T-helper 1 cell treated with Interleukin-12 subunit alpha and Interleukin-12 subunit beta and Interleukin-4 antibody, amounts not matched to agents 30 μg/mL and 1 μg/mL, for 36 hours (primary cell): ENCODE measurements around the gene LHFPL4.
"Not testable (repeated sequence)": the region's sequence is repeated elsewhere in the genome, so short reads cannot be mapped to it uniquely, and the experiment has no call there.

Source experiments
- H3K27ac Mint-ChIP-seq: one replicate; pipeline ENCODE4 v1.8.0; 2021; ENCODE audit warnings: mild to moderate bottlenecking, mixed read lengths
- H3K27me3 Mint-ChIP-seq: one replicate; pipeline ENCODE4 v1.8.0; 2021; ENCODE audit warnings: low read depth, mixed read lengths
- H3K36me3 Mint-ChIP-seq: one replicate; pipeline ENCODE4 v1.8.0; 2021; ENCODE audit warnings: low read depth, mixed read lengths
- H3K4me1 Mint-ChIP-seq: one replicate; pipeline ENCODE4 v1.8.0; 2021; ENCODE audit warnings: low read depth, mixed read lengths
- H3K4me3 Mint-ChIP-seq: one replicate; pipeline ENCODE4 v1.8.0; 2021; ENCODE audit warnings: mild to moderate bottlenecking, moderate library complexity, mixed read lengths
- H3K9me3 Mint-ChIP-seq: one replicate; pipeline ENCODE4 v1.8.0; 2021; ENCODE audit warnings: mixed read lengths

LHFPL4 gene

DNA sequence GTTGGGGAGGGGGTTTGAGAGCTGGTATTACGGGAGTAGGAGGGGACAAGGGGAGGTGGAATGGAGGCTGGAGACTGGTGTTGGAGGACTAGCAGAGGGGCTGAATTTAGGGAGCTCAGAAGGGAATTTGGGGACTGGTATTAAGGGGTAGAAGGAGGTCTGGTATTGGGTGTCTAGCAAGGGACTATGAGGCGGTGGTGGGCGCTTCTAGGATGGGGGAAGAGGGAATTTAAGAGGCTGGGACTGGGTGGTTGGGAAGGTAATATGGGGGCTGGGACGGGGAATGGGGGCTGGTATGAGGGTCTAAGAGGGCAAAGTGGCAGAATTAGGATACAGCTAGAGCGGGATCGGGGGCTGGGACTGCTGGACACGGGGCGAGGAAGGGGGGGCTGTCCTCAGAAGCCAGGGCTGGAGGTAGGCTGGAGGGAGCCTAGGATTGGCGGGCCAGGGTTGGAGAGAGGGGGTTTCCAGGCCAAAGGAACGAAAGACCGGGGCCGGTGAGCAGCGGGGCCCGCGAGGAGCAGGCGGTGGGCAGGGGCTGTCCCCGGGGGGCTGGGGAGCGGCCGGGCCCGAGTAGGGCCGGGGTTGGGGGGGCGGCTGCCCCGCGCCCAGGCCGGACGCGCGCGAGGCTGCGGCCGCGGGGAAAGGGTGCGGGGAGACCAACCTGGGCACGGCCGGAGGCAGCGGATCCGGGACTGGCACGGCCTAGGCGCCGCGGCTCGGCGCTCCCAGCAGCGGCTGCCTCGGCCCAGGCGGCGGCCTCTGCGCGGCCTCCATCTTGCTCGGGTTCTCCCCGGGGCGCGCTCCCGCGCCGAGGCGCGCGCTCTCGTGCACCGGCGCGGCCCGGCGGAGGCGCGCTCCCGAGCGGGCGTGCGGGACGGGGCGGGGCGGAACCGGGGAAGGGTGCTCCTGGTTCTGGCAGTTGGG lies at the start of gene LHFPL4:
TSS of gene LHFPL4 (minus strand) at position 802 of the 927 bp plus-strand sequence. CDS start 1,143 bp downstream, outside the sequence.
- Mint-ChIP-seq H3K36me3 (peaks cover 2% of the 10 kb centered on the region), H3K4me3 (no peak within 1 kb of the TSS), H3K27me3 (peaks cover 39% of the 10 kb centered on the region), H3K27ac (no peak within 1 kb of the TSS), H3K4me1 (peaks cover 4% of the 10 kb centered on the region), H3K9me3 (no peaks in the 10 kb centered on the region)

DNA sequence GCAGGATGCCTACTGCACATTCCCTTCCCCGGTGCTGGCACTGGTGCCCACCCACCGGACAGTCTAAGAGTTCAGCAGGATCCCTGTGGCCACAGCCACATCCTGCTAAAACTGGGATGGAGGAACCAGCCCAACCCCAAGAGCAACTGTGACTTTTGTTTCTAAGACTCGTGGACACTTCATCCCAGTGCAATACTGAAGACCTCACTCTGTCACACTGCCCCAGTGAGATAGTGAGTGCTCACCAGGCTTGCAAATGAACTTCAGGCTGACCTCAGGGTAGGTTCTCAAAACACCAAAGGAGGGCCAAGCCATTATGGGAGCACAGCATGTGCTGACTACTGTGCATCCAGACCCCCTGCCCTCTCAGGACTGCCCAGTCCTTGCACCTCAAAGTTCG lies 49.0 kb upstream of the LHFPL4 start:
- peaks cover 24% of the 10 kb centered on the region for H3K27me3 Mint-ChIP-seq
- H3K36me3 Mint-ChIP-seq = no peaks in the 10 kb centered on the region
- H3K4me3 Mint-ChIP-seq = no peak overlapping the region
- peaks cover 12% of the 10 kb centered on the region for H3K9me3 Mint-ChIP-seq
- no peak overlapping the region for H3K27ac Mint-ChIP-seq
- peaks cover 2% of the 10 kb centered on the region for H3K4me1 Mint-ChIP-seq

DNA sequence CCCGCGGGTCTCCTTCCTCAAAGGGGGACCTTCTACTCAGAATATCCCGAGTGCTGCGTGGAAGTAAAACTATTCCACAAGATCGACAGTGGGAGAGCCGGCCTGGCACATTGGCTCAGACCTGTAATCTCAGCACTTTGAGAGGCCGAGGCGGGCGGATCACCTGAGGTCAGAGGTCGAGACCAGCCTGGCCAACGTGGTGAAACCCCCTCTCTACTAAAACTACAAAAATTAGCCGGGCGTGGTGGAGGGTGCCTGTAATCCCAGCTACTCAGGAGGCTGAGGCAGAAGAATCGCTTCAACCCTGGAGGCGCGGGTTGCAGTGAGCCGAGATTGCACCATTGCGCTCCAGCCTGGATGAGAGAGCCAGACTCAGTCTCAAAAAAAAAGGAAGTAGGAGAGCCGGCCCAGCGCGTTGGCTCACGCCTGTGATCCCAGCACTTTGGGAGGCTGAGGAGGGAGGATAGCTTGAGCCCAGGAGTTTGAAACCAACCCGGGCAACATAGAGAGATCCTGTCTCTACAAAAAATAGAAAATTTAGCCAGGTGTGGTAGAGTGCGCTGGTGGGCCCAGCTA lies 47.5 kb upstream of the LHFPL4 start:
- H3K4me1 Mint-ChIP-seq, H3K27ac Mint-ChIP-seq, H3K4me3 Mint-ChIP-seq, H3K36me3 Mint-ChIP-seq, H3K9me3 Mint-ChIP-seq: not testable (repeated sequence)
- peaks cover 24% of the 10 kb centered on the region for H3K27me3 Mint-ChIP-seq

DNA sequence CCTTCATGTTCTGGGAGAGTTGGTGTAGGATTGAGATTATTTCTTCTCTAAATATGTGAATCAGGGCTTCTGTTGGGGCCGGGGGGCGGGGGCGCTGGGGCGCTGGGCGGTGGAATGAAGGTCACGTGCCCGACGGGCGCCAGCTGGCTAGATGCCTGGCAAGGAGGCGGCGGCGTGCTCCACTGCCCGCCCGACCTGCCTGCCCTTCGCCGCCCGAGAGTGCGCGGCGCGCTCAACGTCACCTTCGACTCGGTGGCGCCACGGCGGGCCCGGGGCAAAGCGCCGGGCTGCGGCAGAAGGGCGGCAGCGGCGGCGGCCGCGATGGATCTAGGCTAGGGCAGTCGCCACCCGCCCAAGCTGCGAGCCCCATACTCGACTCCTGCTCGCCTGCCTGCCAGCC lies 47.0 kb upstream of the LHFPL4 start:
- Mint-ChIP-seq H3K36me3 (no peaks in the 10 kb centered on the region), H3K4me3 (no peak overlapping the region), H3K27ac (no peak overlapping the region), H3K27me3 (peaks cover 24% of the 10 kb centered on the region), H3K4me1 (peaks cover 2% of the 10 kb centered on the region), H3K9me3 (peaks cover 7% of the 10 kb centered on the region)

DNA sequence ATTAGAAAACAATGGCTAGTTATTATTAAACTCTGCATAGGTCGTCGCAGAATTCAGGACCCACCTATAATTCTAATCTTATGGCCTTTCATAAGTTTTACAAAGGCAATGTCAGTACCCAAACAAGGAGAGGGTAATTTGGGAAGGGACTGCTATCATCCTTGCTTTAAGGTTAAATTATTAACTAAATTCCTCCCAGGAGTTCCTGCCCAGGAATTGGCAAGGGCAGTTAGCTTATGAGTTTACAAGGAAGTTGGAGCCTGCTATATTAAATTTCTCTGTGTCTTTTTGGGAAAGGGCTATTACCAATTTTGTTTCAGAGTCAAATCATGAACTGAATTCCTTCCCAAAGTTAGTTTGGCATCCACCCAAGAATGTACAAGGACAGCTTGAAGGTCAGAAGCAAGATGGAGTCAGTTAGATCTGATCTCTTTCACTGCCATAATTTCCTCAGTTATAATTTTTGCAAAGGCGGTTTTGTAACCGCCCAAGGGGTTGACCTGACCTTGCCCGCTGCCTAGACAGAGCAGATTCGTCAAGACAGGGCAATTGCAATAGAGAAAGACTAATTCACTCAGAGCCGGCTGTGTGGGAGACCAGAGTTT lies 45.3 kb upstream of the LHFPL4 start:
- Mint-ChIP-seq H3K36me3 (no peaks in the 10 kb centered on the region), H3K9me3 (no peaks in the 10 kb centered on the region), H3K4me3 (no peak overlapping the region), H3K27ac (no peak overlapping the region), H3K27me3 (peaks cover 20% of the 10 kb centered on the region), H3K4me1 (peaks cover 2% of the 10 kb centered on the region)

DNA sequence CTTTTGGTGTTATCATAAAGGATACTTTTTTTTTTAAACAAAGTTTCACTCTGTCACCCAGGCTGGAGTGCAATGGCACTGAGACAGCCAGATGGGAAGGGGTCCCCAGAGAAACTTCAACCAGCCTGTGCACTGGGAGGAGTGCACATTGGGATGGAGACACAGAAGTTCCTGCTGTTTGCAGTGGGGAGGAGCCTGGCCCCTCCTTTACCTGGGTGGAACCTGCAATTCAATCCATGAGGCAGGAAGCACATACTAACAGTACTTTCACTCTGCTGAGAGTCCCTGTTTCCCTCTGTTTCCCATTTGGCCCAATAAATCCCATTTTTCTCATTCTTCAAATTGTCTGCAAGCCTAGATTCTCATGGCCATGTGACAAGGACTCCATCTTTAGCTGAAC lies 42.3 kb upstream of the LHFPL4 start:
- H3K4me1 Mint-ChIP-seq = peaks cover 2% of the 10 kb centered on the region
- H3K36me3 Mint-ChIP-seq = no peaks in the 10 kb centered on the region
- H3K27me3 Mint-ChIP-seq = peaks cover 17% of the 10 kb centered on the region
- H3K27ac Mint-ChIP-seq = no peak overlapping the region
- no peaks in the 10 kb centered on the region for H3K9me3 Mint-ChIP-seq
- H3K4me3 Mint-ChIP-seq = no peak overlapping the region

DNA sequence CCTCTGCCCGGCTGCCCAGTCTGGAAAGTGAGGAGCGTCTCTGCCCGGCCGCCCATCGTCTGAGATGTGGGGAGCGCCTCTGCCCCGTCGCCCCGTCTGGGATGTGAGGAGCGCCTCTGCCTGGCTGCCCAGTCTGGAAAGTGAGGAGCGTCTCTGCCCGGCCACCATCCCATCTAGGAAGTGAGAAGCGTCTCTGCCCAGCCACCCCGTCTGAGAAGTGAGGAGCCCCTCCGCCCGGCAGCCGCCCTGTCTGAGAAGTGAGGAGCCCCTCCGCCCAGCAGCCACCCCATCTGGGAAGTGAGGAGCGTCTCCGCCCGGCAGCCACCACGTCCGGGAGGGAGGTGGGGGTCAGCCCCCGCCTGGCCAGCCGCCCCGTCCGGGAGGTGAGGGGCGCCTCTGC lies 38.2 kb upstream of the LHFPL4 start:
- not testable (repeated sequence) for H3K9me3 Mint-ChIP-seq, H3K4me1 Mint-ChIP-seq, H3K27ac Mint-ChIP-seq, H3K27me3 Mint-ChIP-seq, H3K4me3 Mint-ChIP-seq, H3K36me3 Mint-ChIP-seq

DNA sequence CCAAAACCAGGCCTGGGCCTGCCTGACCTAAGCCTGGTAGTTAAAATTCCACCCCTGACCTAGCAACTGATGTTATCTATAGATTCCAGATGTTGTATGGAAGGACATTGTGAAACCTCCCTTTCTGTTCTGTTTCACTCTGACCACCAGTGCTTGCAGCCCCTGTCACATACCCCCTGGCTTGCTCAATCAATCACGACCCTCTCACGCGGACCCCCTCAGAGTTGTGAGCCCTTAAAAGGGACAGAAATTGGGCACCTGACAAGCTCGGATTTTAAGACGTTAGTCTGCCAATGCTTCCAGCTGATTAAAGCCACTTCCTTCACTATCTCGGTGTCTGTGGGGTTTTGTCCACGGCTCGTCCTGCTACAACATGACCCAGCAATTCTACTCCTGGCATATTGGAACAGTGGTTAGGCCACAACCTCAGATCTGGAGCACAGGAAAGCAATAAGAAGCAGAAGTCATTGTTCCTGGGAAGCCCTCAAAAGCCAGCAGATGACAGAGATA lies 36.7 kb upstream of the LHFPL4 start:
- H3K9me3 Mint-ChIP-seq = no peaks in the 10 kb centered on the region
- H3K4me1 Mint-ChIP-seq = no peaks in the 10 kb centered on the region
- no peak overlapping the region for H3K27ac Mint-ChIP-seq
- H3K36me3 Mint-ChIP-seq = no peaks in the 10 kb centered on the region
- no peaks in the 10 kb centered on the region for H3K27me3 Mint-ChIP-seq
- H3K4me3 Mint-ChIP-seq = no peak overlapping the region

DNA sequence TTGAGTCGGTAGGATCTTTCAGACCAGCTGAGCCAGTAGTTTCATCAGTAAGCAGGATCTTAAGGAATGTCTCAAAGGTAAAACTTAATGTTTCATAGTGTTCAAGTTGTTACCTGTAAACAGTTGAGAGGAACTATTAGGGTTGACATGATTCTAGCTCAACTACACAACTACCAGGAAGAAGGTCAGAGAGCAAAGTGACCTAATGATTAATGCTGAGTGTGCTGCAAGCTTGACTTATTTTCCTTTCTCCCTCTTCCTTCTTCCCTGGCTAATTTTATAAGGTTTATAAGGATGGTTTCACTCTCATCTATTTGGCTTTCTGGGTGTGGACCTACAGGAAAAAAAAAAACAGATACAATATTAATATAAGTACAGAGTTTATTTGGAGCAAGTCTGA lies 30.2 kb upstream of the LHFPL4 start:
- no peaks in the 10 kb centered on the region for H3K4me1 Mint-ChIP-seq
- no peaks in the 10 kb centered on the region for H3K36me3 Mint-ChIP-seq
- H3K27me3 Mint-ChIP-seq = no peaks in the 10 kb centered on the region
- no peak overlapping the region for H3K27ac Mint-ChIP-seq
- no peak overlapping the region for H3K4me3 Mint-ChIP-seq
- H3K9me3 Mint-ChIP-seq = peaks cover 4% of the 10 kb centered on the region

DNA sequence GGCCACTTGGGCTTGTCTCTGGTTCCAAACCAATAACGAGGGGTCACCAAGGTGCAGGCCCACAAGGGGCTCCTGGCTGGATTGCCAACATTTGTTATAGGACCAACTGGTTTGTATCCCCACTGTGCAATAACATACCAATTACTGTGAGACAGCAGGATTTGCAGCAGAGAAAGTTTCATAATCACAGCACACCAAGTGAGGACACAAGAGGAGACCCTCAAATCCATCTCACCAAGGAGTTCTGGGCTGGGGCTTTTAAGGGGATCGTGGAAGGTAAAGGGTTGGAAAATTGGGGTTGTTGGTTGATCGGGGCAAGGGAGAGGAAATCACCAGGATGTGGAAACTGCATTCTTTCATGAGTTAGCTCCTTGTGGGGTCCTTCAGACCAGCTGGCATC lies 29.7 kb upstream of the LHFPL4 start:
- Mint-ChIP-seq H3K36me3 (no peaks in the 10 kb centered on the region), H3K27ac (no peak overlapping the region), H3K9me3 (peaks cover 4% of the 10 kb centered on the region), H3K4me1 (no peaks in the 10 kb centered on the region), H3K4me3 (no peak overlapping the region), H3K27me3 (no peaks in the 10 kb centered on the region)

DNA sequence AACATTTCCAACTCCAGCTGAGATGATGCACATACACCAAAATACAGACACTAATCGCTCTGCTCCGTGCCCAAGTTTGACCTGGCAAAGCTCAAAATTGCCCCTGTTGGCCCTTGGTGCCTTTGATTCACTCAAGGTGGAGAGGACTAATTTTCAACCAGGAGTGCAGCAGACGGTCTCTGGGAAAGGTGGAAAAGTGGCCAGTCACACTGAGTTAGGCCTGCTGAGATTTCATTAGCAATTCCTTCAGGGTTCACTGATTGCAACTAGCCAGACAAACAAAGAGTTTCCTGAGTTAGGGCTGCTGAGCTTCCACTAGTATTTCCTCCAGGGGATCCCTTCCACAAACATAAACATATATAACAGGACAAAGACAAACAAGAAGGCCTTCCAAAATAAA lies 28.7 kb upstream of the LHFPL4 start:
- Mint-ChIP-seq H3K27ac (no peak overlapping the region), H3K27me3 (no peaks in the 10 kb centered on the region), H3K36me3 (no peaks in the 10 kb centered on the region), H3K4me1 (no peaks in the 10 kb centered on the region), H3K9me3 (peaks cover 4% of the 10 kb centered on the region), H3K4me3 (no peak overlapping the region)

DNA sequence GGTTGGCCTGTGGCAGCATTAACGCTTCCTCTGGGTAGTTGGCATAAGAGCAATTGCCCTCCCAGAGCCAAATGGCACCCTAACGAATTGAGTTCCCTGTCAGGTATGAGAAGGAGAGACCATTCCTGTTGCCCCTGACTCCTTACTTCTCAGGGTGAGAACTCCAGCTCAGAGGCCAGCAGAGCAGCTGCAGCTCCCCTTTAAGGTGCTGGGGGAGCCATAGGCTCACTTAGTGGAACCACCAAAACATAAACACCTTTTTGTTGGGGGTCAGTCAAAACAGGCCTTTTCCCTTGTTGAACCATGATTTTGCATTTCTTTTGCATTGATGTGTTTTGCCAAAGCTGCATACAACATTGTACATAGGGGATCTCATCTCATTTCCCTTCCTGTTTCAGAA lies 28.1 kb upstream of the LHFPL4 start:
- H3K36me3 Mint-ChIP-seq = no peaks in the 10 kb centered on the region
- H3K4me3 Mint-ChIP-seq = no peak overlapping the region
- no peaks in the 10 kb centered on the region for H3K4me1 Mint-ChIP-seq
- H3K27ac Mint-ChIP-seq = no peak overlapping the region
- H3K27me3 Mint-ChIP-seq = no peaks in the 10 kb centered on the region
- H3K9me3 Mint-ChIP-seq = peaks cover 4% of the 10 kb centered on the region

DNA sequence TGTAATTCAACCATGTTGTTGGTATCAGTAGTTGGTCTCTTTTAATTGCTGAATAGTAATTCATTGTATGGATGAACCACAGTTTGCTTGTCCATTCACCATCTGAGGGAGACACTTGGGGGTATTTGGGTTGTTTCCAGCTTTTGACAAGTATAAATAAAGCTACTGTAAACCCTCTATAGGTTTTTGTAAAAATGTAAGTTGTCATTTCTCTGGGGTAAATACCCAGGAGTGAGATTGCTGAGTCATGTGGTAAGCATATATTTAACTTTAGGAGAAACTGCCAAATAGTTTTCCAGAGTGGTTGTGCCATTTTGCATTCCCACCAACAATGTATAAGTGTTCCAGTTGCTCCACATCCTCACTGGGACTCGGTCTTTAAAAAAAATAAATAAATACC lies 15.4 kb upstream of the LHFPL4 start:
- H3K9me3 Mint-ChIP-seq = peaks cover 3% of the 10 kb centered on the region

DNA sequence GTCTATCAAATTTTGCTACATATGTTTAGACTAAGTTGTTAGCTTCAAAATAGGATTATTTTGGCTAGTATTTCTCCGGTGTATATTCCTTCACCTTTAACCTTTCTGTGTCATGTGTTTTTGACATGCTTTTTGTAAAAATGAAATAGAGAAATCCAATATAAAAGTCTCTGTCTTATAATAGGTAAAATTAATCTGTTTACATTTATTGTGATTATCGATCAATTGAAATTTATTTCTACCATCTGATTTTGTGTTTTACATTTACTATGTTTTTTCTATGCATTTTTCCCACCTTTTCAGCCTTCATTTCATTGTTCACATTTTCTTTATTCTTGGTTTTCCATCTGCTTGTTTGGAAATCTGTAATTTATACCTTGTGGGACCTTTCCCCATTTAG lies 11.7 kb upstream of the LHFPL4 start:
- no peaks in the 10 kb centered on the region for H3K4me1 Mint-ChIP-seq
- no peaks in the 10 kb centered on the region for H3K36me3 Mint-ChIP-seq
- no peak overlapping the region for H3K4me3 Mint-ChIP-seq
- H3K27ac Mint-ChIP-seq = no peak overlapping the region
- no peaks in the 10 kb centered on the region for H3K27me3 Mint-ChIP-seq
- H3K9me3 Mint-ChIP-seq = peaks cover 7% of the 10 kb centered on the region

More for the DNA sequence above, 15.4 kb upstream of the LHFPL4 start:
- Mint-ChIP-seq H3K27ac (no peak overlapping the region), H3K27me3 (peaks cover 5% of the 10 kb centered on the region), H3K4me3 (no peak overlapping the region), H3K36me3 (no peaks in the 10 kb centered on the region), H3K4me1 (no peaks in the 10 kb centered on the region)

DNA sequence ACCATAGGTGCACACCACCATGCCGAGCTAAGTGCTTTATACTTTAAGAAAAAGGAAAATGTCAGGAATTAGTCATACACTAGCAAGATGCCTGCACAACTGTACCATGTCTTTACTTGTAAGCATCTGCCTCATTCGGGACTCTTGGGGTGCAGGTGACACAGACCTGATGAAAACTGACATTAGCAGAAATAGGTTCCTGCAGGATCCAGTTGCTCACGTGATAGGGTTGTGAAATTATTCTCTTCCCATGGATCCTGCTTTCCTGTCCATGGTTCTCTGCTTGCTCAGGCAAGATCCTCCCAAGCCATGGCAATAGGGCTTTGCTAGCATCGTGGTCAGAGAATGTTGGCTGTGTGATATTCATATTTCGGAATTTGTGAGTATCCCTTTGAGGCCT lies 10.2 kb upstream of the LHFPL4 start:
- Mint-ChIP-seq H3K27ac (no peak overlapping the region), H3K27me3 (no peaks in the 10 kb centered on the region), H3K4me3 (no peak overlapping the region), H3K4me1 (no peaks in the 10 kb centered on the region), H3K9me3 (peaks cover 7% of the 10 kb centered on the region), H3K36me3 (no peaks in the 10 kb centered on the region)
